GM10248 (cell line): Measurements from ENCODE around the gene ZNF296.
A peak's percentile ranks its signal among the peaks of the same experiment; 100 is the strongest.

Experiments used
- CTCF ChIA-PET: fragments of 300-600 bp; sonication (Branson Sonifier 250); formaldehyde crosslinking; extraction: SDS; loops from one replicate; lab custom pipeline; 2021; ENCODE audit warnings: antibody characterized with exemption; lab: Yijun Ruan, JAX
- POLR2A ChIA-PET: fragments of 350-650 bp; sonication (Branson Sonifier 250); formaldehyde crosslinking; extraction: SDS; loops from one replicate; lab custom pipeline; 2020; ENCODE audit warnings: antibody characterized with exemption; lab: Yijun Ruan, JAX
- DNase-seq: peaks from one replicate; pipeline ENCODE4 v3.0.0; 2012; ENCODE audit errors: extremely low spot score
- CTCF ChIP-seq: IDR thresholded peaks from 2 replicates; pipeline ENCODE4 v1.5.1; 2012; ENCODE audit warnings: mild to moderate bottlenecking, low read depth; ENCODE audit errors: extremely low read depth, missing control alignments, control extremely low read depth

ZNF296 gene

GRCh38 chr19:45091031-45091923 is 15.0 kb upstream of the ZNF296 start:
- ChIA-PET POLR2A (interaction anchor here (0.5 to 0.7 kb wide), 3 partner anchors 70 to 570 kb away, joined by 3 to 4 read pairs (median 3); no protein-coding TSS in a partner anchor), CTCF (interaction anchor here (0.7 to 2.8 kb wide), 13 partner anchors 11 to 708 kb away, joined by 3 to 15 read pairs (median 3); partner anchors contain the start of genes BLOC1S3, CLASRP and GEMIN7)
- DNase-seq = peak; percentile 92
- no peak for TF ChIP-seq CTCF

GRCh38 chr19:45090606-45091005 is 14.3 kb upstream of the ZNF296 start:
- DNase-seq = no peak
- CTCF ChIA-PET = interaction anchor here (2.5 kb wide), 1 partner anchor 11 kb away, joined by 11 read pairs; the partner anchor contains the start of gene GEMIN7
- TF ChIP-seq CTCF = no peak
- POLR2A ChIA-PET = no interaction called here

GRCh38 chr19:45090034-45090433 is 13.8 kb upstream of the ZNF296 start:
- no peak for DNase-seq
- POLR2A ChIA-PET = no interaction called here
- CTCF ChIA-PET = interaction anchor here (1.4 kb wide), 1 partner anchor 10 kb away, joined by 5 read pairs; no protein-coding TSS in a partner anchor
- TF ChIP-seq CTCF = no peak

- ChIA-PET POLR2A (no interaction called here), CTCF (interaction anchor here (1.5 kb wide), 1 partner anchor 11 kb away, joined by 3 read pairs; no protein-coding TSS in a partner anchor)
- no peak for TF ChIP-seq CTCF
- DNase-seq = no peak
Measured at GRCh38 chr19:45087531-45087930, 11.3 kb upstream of the ZNF296 start.

GRCh38 chr19:45086480-45086879 is 10.2 kb upstream of the ZNF296 start:
- TF ChIP-seq CTCF = no peak
- DNase-seq = no peak
- ChIA-PET POLR2A (no interaction called here), CTCF (interaction anchor here (1.5 kb wide), 1 partner anchor 12 kb away, joined by 3 read pairs; no protein-coding TSS in a partner anchor)

- POLR2A ChIA-PET = no interaction called here
- no peak for DNase-seq
- TF ChIP-seq CTCF = no peak
- CTCF ChIA-PET = no interaction called here
Measured at GRCh38 chr19:45082170-45082569, 5.9 kb upstream of the ZNF296 start.
